NB4 (cell line): ENCODE data around the gene INHBA.

Experiments used
- MYC ChIP-seq: IDR thresholded peaks from 2 replicates; pipeline ENCODE4 v1.6.1; 2011; ENCODE audit warnings: low read depth, low read length
- TF ChIP-seq, protein P1 (sequence below): IDR thresholded peaks from 2 replicates; pipeline ENCODE4 v1.6.1; 2011; ENCODE audit warnings: low read depth, low read length
- TF ChIP-seq, protein P2 (sequence below): IDR thresholded peaks from one replicate; pipeline ENCODE4 v1.5.1; 2012; ENCODE audit warnings: low read depth, low read length

DNA sequence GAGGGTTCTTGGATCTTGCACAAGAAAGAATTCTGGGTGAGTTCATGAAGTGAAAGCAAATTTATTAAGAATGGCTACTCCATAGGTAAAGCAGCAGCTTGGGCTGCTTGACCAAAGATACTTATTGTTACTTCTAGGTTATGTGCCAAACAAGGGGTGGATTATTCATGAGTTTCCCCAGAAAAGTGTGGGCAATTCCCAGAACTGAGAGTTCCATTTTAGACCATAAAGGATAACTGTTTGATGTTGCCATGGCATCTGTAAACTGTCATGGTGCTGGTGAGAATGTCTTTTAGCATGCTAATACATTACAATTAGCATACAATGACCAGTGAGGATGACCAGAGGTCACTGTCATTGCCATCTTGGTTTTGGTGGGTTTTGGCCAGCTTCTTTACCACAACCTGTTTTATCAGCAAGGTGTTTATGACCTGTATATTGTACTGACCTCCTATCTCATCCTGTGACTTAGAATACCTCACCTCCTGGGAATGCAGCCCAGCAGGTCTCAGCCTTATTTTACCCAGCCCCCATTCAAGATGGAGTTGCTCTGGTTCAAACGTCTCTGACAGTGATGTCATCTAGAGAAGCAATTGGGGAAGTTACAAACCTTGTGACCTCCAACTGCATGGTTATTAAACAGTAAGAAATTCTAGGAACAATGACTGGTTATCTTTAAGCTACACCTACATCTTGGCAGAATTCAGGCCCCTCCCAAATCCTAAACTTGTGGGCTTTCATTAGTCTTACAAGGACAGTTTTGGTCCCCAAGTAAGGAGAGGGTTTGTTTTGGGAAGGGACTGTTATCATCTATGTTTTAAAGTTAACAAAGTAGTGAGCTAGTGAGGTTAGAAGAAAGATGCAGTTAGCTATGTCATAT lies 48.0 kb upstream of the INHBA start:
- TF ChIP-seq, protein P1, sequence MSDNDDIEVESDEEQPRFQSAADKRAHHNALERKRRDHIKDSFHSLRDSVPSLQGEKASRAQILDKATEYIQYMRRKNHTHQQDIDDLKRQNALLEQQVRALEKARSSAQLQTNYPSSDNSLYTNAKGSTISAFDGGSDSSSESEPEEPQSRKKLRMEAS: no peak
- TF ChIP-seq MYC: no peak
- TF ChIP-seq, protein P2, sequence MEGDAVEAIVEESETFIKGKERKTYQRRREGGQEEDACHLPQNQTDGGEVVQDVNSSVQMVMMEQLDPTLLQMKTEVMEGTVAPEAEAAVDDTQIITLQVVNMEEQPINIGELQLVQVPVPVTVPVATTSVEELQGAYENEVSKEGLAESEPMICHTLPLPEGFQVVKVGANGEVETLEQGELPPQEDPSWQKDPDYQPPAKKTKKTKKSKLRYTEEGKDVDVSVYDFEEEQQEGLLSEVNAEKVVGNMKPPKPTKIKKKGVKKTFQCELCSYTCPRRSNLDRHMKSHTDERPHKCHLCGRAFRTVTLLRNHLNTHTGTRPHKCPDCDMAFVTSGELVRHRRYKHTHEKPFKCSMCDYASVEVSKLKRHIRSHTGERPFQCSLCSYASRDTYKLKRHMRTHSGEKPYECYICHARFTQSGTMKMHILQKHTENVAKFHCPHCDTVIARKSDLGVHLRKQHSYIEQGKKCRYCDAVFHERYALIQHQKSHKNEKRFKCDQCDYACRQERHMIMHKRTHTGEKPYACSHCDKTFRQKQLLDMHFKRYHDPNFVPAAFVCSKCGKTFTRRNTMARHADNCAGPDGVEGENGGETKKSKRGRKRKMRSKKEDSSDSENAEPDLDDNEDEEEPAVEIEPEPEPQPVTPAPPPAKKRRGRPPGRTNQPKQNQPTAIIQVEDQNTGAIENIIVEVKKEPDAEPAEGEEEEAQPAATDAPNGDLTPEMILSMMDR: no peak
